Measurements from ENCODE around the gene SIX1. TPM values are rescaled to one million over a fixed set of nuclear protein-coding genes. Genes with fewer than 3 reads are reported as not detected.

SIX1 gene
- total and polyA plus RNA-seq, 4 donors = 0.10 to 10.6 (median 1.9) TPM

GRCh38 chr14:60596139-60596538, 53.1 kb downstream of the SIX1 start:
- Histone ChIP-seq H3K4me3 (ENCODE audit: low read length in 2 of 2) (no peak overlapping the region), H3K27ac (ENCODE audit: low read depth in 1 of 2, low read length in 2 of 2) (no peak overlapping the region), H3K36me3 (ENCODE audit: control insufficient read depth in 1 of 2, insufficient read depth in 2 of 2, low read length in 1 of 2) (peaks cover 0 to 2% of the 10 kb centered on the region in 2 donors), H3K9me3 (ENCODE audit: control insufficient read depth, low read length) (no peaks in the 10 kb centered on the region), H3K4me1 (ENCODE audit: control insufficient read depth in 1 of 2, insufficient read depth in 2 of 2, low read length in 2 of 2) (no peaks in the 10 kb centered on the region), H3K27me3 (ENCODE audit: control insufficient read depth in 1 of 2, insufficient read depth in 2 of 2, low read length in 1 of 2) (no peaks in the 10 kb centered on the region)
- DNase-seq (no peak), ATAC-seq (ENCODE audit: low FRiP score) (no peak)
- intact Hi-C loops (cut with DNase I) = no loop called here

- H3K4me3 ChIP-seq (ENCODE audit: low read length in 2 of 2) = no peak overlapping the region
- H3K27ac ChIP-seq (ENCODE audit: low read depth in 1 of 2, low read length in 2 of 2) = no peak overlapping the region
- peaks cover 0 to 2% of the 10 kb centered on the region in 2 donors for H3K36me3 ChIP-seq (ENCODE audit: control insufficient read depth in 1 of 2, insufficient read depth in 2 of 2, low read length in 1 of 2)
- no peaks in the 10 kb centered on the region for H3K4me1 ChIP-seq (ENCODE audit: control insufficient read depth in 1 of 2, insufficient read depth in 2 of 2, low read length in 2 of 2)
- H3K9me3 ChIP-seq (ENCODE audit: control insufficient read depth, low read length) = no peaks in the 10 kb centered on the region
- ATAC-seq (ENCODE audit: low FRiP score) (no peak), DNase-seq (no peak)
- WGBS, 2 donors = 91 to 98% methylated on average over 3 of the region's 3 CpGs
- no peaks in the 10 kb centered on the region for H3K27me3 ChIP-seq (ENCODE audit: control insufficient read depth in 1 of 2, insufficient read depth in 2 of 2, low read length in 1 of 2)
- intact Hi-C loops (cut with DNase I) = no loop called here
Observed at GRCh38 chr14:60594062-60594461, 55.2 kb downstream of the SIX1 start.

Other genes with a start within 250 kb of the SIX1 start
- gene C14orf39, start 163.4 kb downstream of the SIX1 start, total RNA-seq = under 1 TPM in 1 of 2 donors, not detected in 1; 0.60 TPM
- not detected for gene C14orf39, start 163.4 kb downstream of the SIX1 start, polyA plus RNA-seq
- not detected for gene SIX6, start 140.3 kb downstream of the SIX1 start, total RNA-seq
- gene SIX6, start 140.3 kb downstream of the SIX1 start, polyA plus RNA-seq = not detected
- gene SIX4, start 74.9 kb upstream of the SIX1 start, total RNA-seq = 1 to 10 TPM; 3.0 to 6.0 TPM
- under 1 TPM; 0.50 to 0.82 TPM for gene SIX4, start 74.9 kb upstream of the SIX1 start, polyA plus RNA-seq
- 10 to 100 TPM; 38.2 to 41.1 TPM for gene MNAT1, start 85.3 kb upstream of the SIX1 start, total RNA-seq
- 10 to 100 TPM; 23.7 to 25.7 TPM for gene MNAT1, start 85.3 kb upstream of the SIX1 start, polyA plus RNA-seq

Data from aorta (tissue), 5 donors.